Ovary (tissue), 9 donors: ENCODE measurements around the gene TOPBP1. TPM values are rescaled to one million over a fixed set of nuclear protein-coding genes. Genes with fewer than 3 reads are reported as not detected.
"Not testable (repeated sequence)": the region's sequence is repeated elsewhere in the genome, so short reads cannot be mapped to it uniquely, and the experiment has no call there.

Experiments used
- DNase-seq, 5 donors: peaks; one replicate each; pipeline ENCODE4 v3.0.0-alpha.2; 2019 to 2020
- H3K27ac ChIP-seq, 2 donors: fragments of 200-600 bp; one replicate each; pipeline versions ENCODE4 v1.5.1 to v1.8.0; 2019 to 2022
- H3K27me3 ChIP-seq: fragments of 200-600 bp; one replicate; pipeline ENCODE4 v1.8.0; 2022
- H3K36me3 ChIP-seq: fragments of 200-600 bp; sonication (generic); one replicate; pipeline ENCODE4 v1.5.1; 2019
- H3K4me1 ChIP-seq: one replicate; pipeline ENCODE4 v1.8.1; 2013; ENCODE audit warnings: mild to moderate bottlenecking, moderate library complexity; ENCODE audit not compliant: insufficient read depth
- H3K4me3 ChIP-seq: fragments of 200-600 bp; sonication (generic); one replicate; pipeline ENCODE4 v1.5.1; 2017
- H3K9me3 ChIP-seq, 2 donors: fragments of 200-600 bp in 1 of 2; sonication (generic) in 1 of 2; one replicate each; pipeline versions ENCODE4 v1.5.1 to v1.8.1; 2013 to 2019; ENCODE audit warnings: mild to moderate bottlenecking in 1 of 2, moderate library complexity in 1 of 2
- EP300 ChIP-seq: sonication (generic); formaldehyde crosslinking; IDR thresholded peaks from one replicate; pipeline ENCODE4 v1.6.1; 2017; ENCODE audit warnings: antibody characterized with exemption
- POLR2A ChIP-seq: fragments of 450-650 bp; IDR thresholded peaks from one replicate; pipeline ENCODE4 v1.6.1; 2017; ENCODE audit warnings: antibody characterized with exemption, mild to moderate bottlenecking, moderate library complexity
- WGBS, 3 donors: extraction: QIAGEN DNeasy Blood & Tissue Kit in 1 of 3; methylation state at CpG; one replicate each; pipeline versions ENCODE4 v1.1.5 to v1.1.7; 2013 to 2017; 5-methylcytosine and 5-hydroxymethylcytosine counted together
- intact Hi-C, 4 donors: fragments of 100-400 bp; cut with DNase I; formaldehyde crosslinking; loops; one replicate each; pipeline versions ENCODE4 v1.11.0 to v1.15.1; 2022 to 2023
- polyA plus RNA-seq, 2 donors: library from polyadenylated mRNA; stranded (reverse); fragments of 200-250 nt in 1 of 2; fragments of 350-450 nt in 1 of 2; fragmentation: Illumina TruSeq in 1 of 2; extraction: RNeasy Lipid Tissue Mini Kit (QIAGEN cat#74804) in 1 of 2; gene quantifications; one replicate each; pipeline ENCODE4 v1.2.3, GENCODE V29; 2013 to 2014
- small RNA-seq: library from RNA; depleted of rRNA; stranded (forward); fragments of <200 nt; gene quantifications from one replicate; pipeline ENCODE3, GENCODE V24; 2016
- total RNA-seq, 7 donors: library from RNA; depleted of rRNA in 2 of 7; stranded (reverse); fragments of >200 nt in 2 of 7; fragmentation: NEBNext Ultra II Directional in 3 of 7; extraction: Animal tissue kit (Norgen Biotek cat#: 25700) in 3 of 7; gene quantifications; one replicate each; pipeline versions ENCODE4 v1.1.0 to v1.2.4, GENCODE V29; 2016 to 2023
- TF ChIP-seq, protein P1 (sequence below), 3 donors: fragments of 450-650 bp in 2 of 3; fragments of 200-600 bp in 1 of 3; IDR thresholded peaks; one replicate each; pipeline versions ENCODE4 v1.5.1 to v1.8.0; 2016 to 2022; ENCODE audit warnings: antibody characterized with exemption in 3 of 3, mild to moderate bottlenecking in 1 of 3
- donor health status: DM: no; HTN: no; CAD: no; lungs with moderate emphysema.
- donor health status: DM: no; HTN: no; CAD: no.
- donor health status: Bipolar disorder and iron deficiency.
- donor health status: DM: yes; HTN: yes; CAD: no.
- donor health status: DM: no; HTN: no; CAD: no.
- donor health status: DM: yes; HTN: yes; CAD: no.

TOPBP1 gene
- total and polyA plus RNA-seq, 9 donors: 9.1 to 21.0 (median 13.4) TPM

DNA sequence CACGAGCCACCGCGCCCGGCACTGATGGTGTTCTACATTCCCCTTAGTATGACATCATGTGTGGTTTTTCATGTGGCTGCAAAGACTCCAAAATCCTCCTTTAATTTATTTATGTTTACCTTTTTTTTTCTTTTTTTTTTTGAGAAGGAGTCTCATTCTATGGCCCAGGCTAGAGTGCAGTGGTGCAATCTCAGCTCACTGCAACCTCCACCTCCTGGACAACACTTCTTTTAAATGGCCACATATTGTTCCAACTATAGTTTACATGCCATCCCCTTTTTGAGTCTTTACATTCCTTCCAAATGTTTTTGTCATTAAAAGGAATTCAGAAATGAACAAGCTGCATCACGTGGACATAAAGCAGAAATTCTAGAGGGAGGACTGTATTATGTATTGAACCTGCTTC lies 98.6 kb downstream of the TOPBP1 start:
- Histone ChIP-seq H3K4me1 (no peaks in the 10 kb centered on the region), H3K4me3 (no peak overlapping the region), H3K27ac (no peak overlapping the region), H3K9me3 (no peaks in the 10 kb centered on the region), H3K27me3 (no peaks in the 10 kb centered on the region), H3K36me3 (no peaks in the 10 kb centered on the region)
- WGBS, 3 donors: 52 to 60% (median 55%) methylated on average over 5 of the region's 5 CpGs
- TF ChIP-seq POLR2A (no peak), EP300 (no peak)
- TF ChIP-seq, protein P1, sequence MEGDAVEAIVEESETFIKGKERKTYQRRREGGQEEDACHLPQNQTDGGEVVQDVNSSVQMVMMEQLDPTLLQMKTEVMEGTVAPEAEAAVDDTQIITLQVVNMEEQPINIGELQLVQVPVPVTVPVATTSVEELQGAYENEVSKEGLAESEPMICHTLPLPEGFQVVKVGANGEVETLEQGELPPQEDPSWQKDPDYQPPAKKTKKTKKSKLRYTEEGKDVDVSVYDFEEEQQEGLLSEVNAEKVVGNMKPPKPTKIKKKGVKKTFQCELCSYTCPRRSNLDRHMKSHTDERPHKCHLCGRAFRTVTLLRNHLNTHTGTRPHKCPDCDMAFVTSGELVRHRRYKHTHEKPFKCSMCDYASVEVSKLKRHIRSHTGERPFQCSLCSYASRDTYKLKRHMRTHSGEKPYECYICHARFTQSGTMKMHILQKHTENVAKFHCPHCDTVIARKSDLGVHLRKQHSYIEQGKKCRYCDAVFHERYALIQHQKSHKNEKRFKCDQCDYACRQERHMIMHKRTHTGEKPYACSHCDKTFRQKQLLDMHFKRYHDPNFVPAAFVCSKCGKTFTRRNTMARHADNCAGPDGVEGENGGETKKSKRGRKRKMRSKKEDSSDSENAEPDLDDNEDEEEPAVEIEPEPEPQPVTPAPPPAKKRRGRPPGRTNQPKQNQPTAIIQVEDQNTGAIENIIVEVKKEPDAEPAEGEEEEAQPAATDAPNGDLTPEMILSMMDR (IDR thresholded peaks at IDR 0.05): no peak
- no peak for DNase-seq
- intact Hi-C loops: no loop called here

DNA sequence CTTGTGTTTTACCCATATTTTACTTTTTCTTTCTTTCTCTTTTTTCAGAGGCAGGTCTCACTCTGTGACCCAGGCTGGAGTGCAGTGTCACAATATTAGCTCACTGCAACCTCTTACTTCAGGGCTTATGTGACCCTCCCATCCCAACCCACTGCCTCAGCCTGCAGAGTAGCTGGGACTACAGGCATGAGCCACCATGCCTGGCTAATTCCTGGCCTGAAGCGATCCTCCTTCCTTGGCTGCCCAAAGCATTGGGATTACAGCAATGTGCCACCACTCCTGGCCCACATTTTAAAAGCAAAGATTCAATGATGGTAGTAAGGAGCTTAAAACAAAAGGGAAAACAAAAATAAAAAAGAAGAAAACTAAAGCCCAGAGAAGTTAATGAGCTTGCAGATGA lies 99.4 kb downstream of the TOPBP1 start:
- no peaks in the 10 kb centered on the region for H3K9me3 ChIP-seq
- H3K4me1 ChIP-seq: no peaks in the 10 kb centered on the region
- TF ChIP-seq POLR2A: no peak
- no peak for TF ChIP-seq EP300
- TF ChIP-seq, protein P1 (IDR thresholded peaks at IDR 0.05): no peak
- WGBS, 3 donors: 91 to 100% (median 92%) methylated on average over 1 of the region's 1 CpG
- H3K27me3 ChIP-seq: no peaks in the 10 kb centered on the region
- intact Hi-C loops: no loop called here
- H3K36me3 ChIP-seq: no peaks in the 10 kb centered on the region
- H3K4me3 ChIP-seq: no peak overlapping the region
- no peak overlapping the region for H3K27ac ChIP-seq
- no peak for DNase-seq

DNA sequence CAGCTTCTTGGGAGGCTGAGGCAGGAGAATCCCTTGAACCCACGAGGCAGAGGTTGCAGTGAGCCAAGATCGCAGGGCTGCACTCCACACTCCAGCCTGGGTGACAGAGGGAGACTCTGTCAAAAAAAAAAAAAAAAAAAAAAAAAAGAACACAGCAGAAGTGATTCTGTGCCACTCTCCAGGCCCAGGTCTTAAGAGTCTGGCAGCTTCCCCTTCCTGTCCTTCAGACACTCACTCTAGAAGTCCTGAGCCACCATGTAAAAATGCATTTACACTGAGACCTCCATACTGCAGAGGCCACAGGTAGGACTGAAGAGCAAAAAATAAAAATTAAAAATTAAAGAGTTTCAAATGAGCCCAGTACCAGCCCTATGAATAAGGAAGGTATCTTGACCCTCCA lies 100.1 kb downstream of the TOPBP1 start:
- no peak for DNase-seq
- Histone ChIP-seq H3K9me3 (no peaks in the 10 kb centered on the region), H3K4me3 (no peak overlapping the region), H3K4me1 (no peaks in the 10 kb centered on the region), H3K36me3 (no peaks in the 10 kb centered on the region), H3K27ac (no peak overlapping the region), H3K27me3 (no peaks in the 10 kb centered on the region)
- no peak for TF ChIP-seq POLR2A
- TF ChIP-seq, protein P1 (IDR thresholded peaks at IDR 0.05): no peak
- TF ChIP-seq EP300: no peak
- intact Hi-C loops: no loop called here
- WGBS, 3 donors: 76 to 93% (median 87%) methylated on average over 2 of the region's 2 CpGs

DNA sequence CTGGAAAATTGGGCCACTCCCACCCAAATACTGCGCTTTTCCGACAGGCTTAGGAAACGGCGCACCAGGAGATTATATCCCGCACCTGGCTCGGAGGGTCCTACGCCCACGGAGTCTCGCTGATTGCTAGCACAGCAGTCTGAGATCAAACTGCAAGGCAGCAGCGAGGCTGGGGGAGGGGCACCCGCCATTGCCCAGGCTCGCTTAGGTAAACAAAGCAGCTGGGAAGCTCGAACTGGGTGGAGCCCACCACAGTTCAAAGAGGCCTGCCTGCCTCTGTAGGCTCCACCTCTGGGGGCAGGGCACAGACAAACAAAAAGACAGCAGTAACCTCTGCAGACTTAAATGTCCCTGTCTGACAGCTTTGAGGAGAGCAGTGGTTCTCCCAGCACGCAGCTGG lies 110.2 kb downstream of the TOPBP1 start:
- H3K4me3 ChIP-seq, H3K4me1 ChIP-seq, H3K9me3 ChIP-seq, H3K36me3 ChIP-seq, H3K27me3 ChIP-seq, intact Hi-C loops, DNase-seq, H3K27ac ChIP-seq: not testable (repeated sequence)
- 91 to 95% (median 92%) methylated on average over 12 to 14 of the region's 14 CpGs for WGBS, 3 donors

Small RNA genes lying within 50 kb of the gene (small RNA-seq; reads per million reads assigned to genes)
- gene RF00438: not detected
- gene RNA5SP140: not detected
- gene RNU6-678P: not detected

Other genes starting within 250 kb of the TOPBP1 start
- gene CDV3, start 88.3 kb downstream of the TOPBP1 start, total RNA-seq: 100 to 1,000 TPM in 5 of 7 donors, 10 to 100 TPM in 2; 65.5 to 151 (median 134) TPM
- 100 to 1,000 TPM in 1 of 2 donors, 10 to 100 TPM in 1; 51.3 to 168 TPM for gene CDV3, start 88.3 kb downstream of the TOPBP1 start, polyA plus RNA-seq
- gene TF, start 84.5 kb upstream of the TOPBP1 start, total RNA-seq: 10 to 100 TPM in 1 of 7 donors, 1 to 10 TPM in 5, under 1 TPM in 1; under 0.01 to 18.1 (median 2.0) TPM
- gene TF, start 84.5 kb upstream of the TOPBP1 start, polyA plus RNA-seq: 1 to 10 TPM in 1 of 2 donors, under 1 TPM in 1; 0.87 to 4.7 TPM
- 10 to 100 TPM in 6 of 7 donors, 1 to 10 TPM in 1; 6.2 to 51.9 (median 35.1) TPM for gene SRPRB, start 143.9 kb upstream of the TOPBP1 start, total RNA-seq
- gene SRPRB, start 143.9 kb upstream of the TOPBP1 start, polyA plus RNA-seq: 10 to 100 TPM; 14.0 to 59.7 TPM
- 1 to 10 TPM in 5 of 7 donors, under 1 TPM in 2; 0.50 to 6.0 (median 3.9) TPM for gene RAB6B, start 233.9 kb upstream of the TOPBP1 start, total RNA-seq
- gene RAB6B, start 233.9 kb upstream of the TOPBP1 start, polyA plus RNA-seq: 1 to 10 TPM; 1.7 to 9.1 TPM